Measurements from ENCODE around the gene CISH.

Gene CISH

DNA sequence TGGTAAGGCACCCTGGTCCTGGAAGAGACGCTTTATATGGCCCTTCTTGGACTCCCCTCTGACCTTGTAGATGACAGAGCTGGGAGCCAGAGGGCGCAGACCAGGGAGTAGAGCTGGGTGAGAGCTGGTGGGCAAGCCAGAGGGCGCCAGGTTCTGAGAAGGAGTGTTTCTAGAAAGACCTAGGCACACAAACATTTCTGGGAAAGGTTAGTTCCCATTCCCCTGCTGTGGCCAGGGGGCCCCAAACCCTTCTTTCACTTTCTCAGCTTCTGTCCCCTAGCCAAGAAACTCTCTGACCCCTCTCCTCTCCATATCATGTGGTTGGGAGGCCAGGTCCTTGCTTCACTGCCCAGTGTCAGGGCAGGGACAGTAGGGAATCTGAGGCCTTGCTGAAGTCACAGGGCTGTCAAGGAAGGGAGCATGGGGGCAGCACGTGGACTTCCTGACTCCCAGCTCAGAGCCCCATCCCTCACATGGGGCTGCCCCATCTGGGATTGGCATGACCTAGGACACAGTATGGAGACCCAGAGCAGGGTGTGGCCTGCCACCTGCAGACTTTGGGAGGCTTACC, 38.7 kb downstream of the CISH start:
- no peaks in the 10 kb centered on the region for H3K27me3 Mint-ChIP-seq (ENCODE audit: low read depth)
- peak overlapping the region; percentile 98 for H3K4me3 Mint-ChIP-seq
- no peaks in the 10 kb centered on the region for H3K9me3 Mint-ChIP-seq
- H3K36me3 Mint-ChIP-seq (ENCODE audit: low read depth): peaks cover 52% of the 10 kb centered on the region
- peak overlapping the region; percentile 94 for H3K27ac Mint-ChIP-seq
- H3K4me1 Mint-ChIP-seq (ENCODE audit: low read depth): peaks cover 70% of the 10 kb centered on the region
- DNase-seq (ENCODE audit: low spot score): peak; percentile 65

DNA sequence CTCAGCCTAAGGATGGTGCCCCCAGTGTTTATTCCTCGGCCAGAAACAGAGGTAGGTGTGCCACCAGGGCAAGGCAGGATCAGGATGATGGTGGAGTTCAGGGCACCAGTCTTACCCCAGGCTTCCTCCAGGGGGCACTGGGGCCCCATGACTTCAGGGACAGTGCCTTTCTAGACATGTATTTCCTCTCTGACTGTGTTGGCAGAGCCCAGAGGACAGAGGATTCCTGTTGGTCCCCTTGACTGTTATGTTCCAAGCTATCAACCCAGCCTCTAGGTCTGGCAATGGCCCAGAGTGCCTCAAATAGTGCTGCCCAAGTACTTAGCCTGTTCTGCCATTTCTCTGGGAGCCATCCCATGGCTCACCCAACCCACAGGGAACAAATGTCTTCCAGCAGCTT, 39.4 kb downstream of the CISH start:
- Mint-ChIP-seq H3K27ac (peak overlapping the region; percentile 94), H3K4me1 (ENCODE audit: low read depth) (peaks cover 69% of the 10 kb centered on the region), H3K4me3 (peak overlapping the region; percentile 98), H3K36me3 (ENCODE audit: low read depth) (peaks cover 46% of the 10 kb centered on the region), H3K27me3 (ENCODE audit: low read depth) (no peaks in the 10 kb centered on the region), H3K9me3 (no peaks in the 10 kb centered on the region)
- DNase-seq (ENCODE audit: low spot score): peak; percentile 80

DNA sequence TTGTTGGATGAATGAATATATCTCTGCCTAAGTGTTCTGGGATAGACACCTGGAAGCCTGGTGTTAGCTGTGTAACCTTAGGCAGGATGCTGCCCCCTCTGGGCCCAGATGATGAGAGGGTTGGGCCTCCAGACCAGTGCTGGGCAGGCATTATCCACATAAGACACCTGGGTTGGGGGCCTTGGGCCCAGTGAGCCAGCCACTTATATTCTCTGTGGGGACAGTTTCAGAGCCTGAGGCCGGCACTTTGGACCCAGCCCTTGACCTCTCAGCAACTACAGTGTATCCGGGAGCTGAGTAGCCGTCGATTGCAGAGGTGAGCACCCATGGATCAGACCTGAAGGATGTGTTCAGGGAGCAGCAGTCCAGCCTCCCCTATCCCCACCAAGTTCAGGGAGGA, 40.1 kb downstream of the CISH start:
- Mint-ChIP-seq H3K36me3 (ENCODE audit: low read depth) (peaks cover 41% of the 10 kb centered on the region), H3K4me1 (ENCODE audit: low read depth) (peaks cover 69% of the 10 kb centered on the region), H3K27me3 (ENCODE audit: low read depth) (no peaks in the 10 kb centered on the region), H3K27ac (peak overlapping the region; percentile 95), H3K9me3 (no peaks in the 10 kb centered on the region), H3K4me3 (peak overlapping the region; percentile 98)
- no peak for DNase-seq (ENCODE audit: low spot score)

DNA sequence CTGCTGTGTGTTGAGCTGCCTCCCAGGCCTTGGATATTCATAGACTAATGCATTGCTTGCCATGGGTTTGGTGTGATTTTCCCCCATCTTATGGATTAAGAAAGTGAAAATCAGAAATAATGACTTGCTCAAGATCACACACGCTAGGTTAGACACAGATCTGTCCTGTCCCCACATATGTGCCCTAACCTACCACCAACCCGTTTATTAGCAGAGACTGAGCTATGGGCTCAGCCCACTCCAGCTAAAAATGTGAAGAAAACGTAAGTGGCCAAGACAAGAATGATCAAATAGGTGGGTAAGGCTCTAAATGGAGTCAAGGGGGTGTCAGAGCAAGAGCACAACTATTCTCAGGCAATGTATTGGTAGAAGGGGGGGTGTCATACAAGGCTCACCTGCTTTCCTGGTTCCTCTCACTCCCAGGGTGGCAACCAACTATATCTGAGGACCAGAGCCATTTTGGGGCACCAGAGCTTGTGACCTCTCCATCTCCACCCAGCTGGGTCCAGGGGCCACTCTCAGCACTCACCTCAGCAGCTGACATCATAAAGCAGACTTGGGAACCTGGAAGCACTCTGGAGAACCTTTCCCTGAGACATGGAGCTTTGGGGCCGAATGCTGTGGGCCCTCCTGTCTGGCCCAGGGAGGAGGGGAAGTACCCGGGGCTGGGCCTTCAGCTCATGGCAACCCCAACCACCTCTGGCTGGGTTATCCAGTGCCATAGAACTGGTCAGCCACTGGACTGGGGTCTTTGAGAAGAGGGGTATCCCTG, 40.9 kb downstream of the CISH start:
- peaks cover 35% of the 10 kb centered on the region for H3K36me3 Mint-ChIP-seq (ENCODE audit: low read depth)

DNA sequence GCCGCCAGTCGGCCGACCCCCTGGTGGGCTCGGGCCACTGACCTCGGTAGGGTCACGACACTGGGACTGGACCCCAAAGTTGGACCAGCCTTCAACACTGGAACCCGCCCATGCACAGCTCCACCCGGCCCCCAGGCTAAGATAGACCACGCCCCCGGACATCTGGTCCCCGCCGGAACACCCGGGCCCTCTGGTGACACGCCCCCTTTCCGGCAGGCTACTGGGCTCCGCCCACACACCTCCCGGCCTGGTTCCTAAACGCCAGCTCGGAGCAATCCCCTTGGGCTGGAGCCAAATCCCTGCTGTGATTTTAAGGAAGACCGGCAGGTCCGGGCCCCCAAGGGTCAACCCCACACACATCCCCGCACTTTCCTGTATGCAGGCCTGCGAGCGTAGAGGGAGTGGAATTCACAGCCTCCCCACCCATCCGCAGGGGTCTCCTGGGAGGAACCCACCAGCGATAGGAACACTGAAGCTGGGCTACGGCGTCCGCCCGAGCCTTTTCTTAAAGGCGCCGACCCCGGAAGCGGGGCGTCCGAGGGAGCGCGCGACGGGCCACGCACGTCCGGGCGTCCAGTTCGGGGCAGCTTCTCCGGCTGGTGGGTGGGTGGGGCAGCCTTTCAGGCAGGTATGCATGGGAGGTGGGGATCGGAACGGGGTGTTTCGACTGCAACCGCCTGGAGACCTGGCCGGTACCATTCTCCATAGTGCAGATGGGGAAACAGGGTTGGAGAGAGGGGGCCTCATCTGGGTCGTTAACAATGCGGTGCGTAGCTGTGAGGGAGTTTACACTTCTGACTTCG, 42.4 kb downstream of the CISH start, which contains the start of gene HEMK1:
Gene HEMK1, plus strand, starts transcription at position 576 of the 803 bp plus-strand sequence. CDS start 1,583 bp downstream, outside the sequence.
- Mint-ChIP-seq H3K27ac (peak within 1 kb of the TSS; percentile 95), H3K27me3 (ENCODE audit: low read depth) (no peaks in the 10 kb centered on the region), H3K9me3 (no peaks in the 10 kb centered on the region), H3K4me3 (peak within 1 kb of the TSS; percentile 98), H3K4me1 (ENCODE audit: low read depth) (peaks cover 60% of the 10 kb centered on the region), H3K36me3 (ENCODE audit: low read depth) (peaks cover 38% of the 10 kb centered on the region)
- peak; percentile 95 for DNase-seq (ENCODE audit: low spot score)

More for the DNA sequence above, 40.9 kb downstream of the CISH start:
- Mint-ChIP-seq H3K9me3 (no peaks in the 10 kb centered on the region), H3K4me3 (peak overlapping the region; percentile 98), H3K27ac (peak overlapping the region; percentile 95), H3K27me3 (ENCODE audit: low read depth) (no peaks in the 10 kb centered on the region), H3K4me1 (ENCODE audit: low read depth) (peaks cover 67% of the 10 kb centered on the region)
- no peak for DNase-seq (ENCODE audit: low spot score)

- H3K36me3 Mint-ChIP-seq (ENCODE audit: low read depth): peaks cover 32% of the 10 kb centered on the region
- peaks cover 53% of the 10 kb centered on the region for H3K4me1 Mint-ChIP-seq (ENCODE audit: low read depth)
- H3K9me3 Mint-ChIP-seq: no peaks in the 10 kb centered on the region
- DNase-seq (ENCODE audit: low spot score): peak; percentile 96
- H3K27ac Mint-ChIP-seq: peak within 1 kb of the TSS; percentile 96
- peak within 1 kb of the TSS; percentile 98 for H3K4me3 Mint-ChIP-seq
- no peaks in the 10 kb centered on the region for H3K27me3 Mint-ChIP-seq (ENCODE audit: low read depth)
Measured at GRCh38 chr3:50567386-50568167, 44.0 kb downstream of the CISH start, which contains the start of gene C3orf18. TSS of gene C3orf18 (minus strand) at chr3:50567747. CDS start at chr3:50565699, 2,048 bp downstream.

DNA sequence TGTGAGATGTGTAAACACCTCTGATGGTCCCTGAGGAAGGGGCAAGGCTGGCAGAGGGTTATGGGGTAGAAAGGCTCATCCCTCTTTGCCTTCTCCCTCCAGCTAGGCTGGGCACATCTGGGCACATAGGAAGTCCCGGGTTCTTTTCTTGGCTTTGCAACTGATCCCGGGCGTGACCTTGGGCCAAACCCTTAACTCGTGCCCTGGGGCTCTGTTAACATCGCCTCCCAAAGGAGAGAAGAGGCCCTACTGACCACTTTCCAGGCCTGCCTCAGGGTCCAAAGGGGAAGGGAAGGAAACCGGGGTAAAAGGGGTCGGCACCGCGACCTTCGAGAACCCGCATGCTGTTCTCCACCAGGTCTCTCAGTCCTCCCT, 44.6 kb downstream of the CISH start:
- DNase-seq (ENCODE audit: low spot score): no peak
- H3K36me3 Mint-ChIP-seq (ENCODE audit: low read depth): peaks cover 29% of the 10 kb centered on the region
- H3K27me3 Mint-ChIP-seq (ENCODE audit: low read depth): no peaks in the 10 kb centered on the region
- H3K4me1 Mint-ChIP-seq (ENCODE audit: low read depth): peaks cover 47% of the 10 kb centered on the region
- no peak overlapping the region for H3K27ac Mint-ChIP-seq
- H3K9me3 Mint-ChIP-seq: no peaks in the 10 kb centered on the region
- H3K4me3 Mint-ChIP-seq: peak overlapping the region; percentile 80

GRCh38 chr3:50564321-50564720, 47.3 kb downstream of the CISH start:
- DNase-seq (ENCODE audit: low spot score): no peak
- Mint-ChIP-seq H3K4me3 (peak overlapping the region; percentile 44), H3K27ac (peak overlapping the region; percentile 24), H3K27me3 (ENCODE audit: low read depth) (no peaks in the 10 kb centered on the region), H3K4me1 (ENCODE audit: low read depth) (peaks cover 28% of the 10 kb centered on the region), H3K36me3 (ENCODE audit: low read depth) (peaks cover 13% of the 10 kb centered on the region), H3K9me3 (no peaks in the 10 kb centered on the region)

DNA sequence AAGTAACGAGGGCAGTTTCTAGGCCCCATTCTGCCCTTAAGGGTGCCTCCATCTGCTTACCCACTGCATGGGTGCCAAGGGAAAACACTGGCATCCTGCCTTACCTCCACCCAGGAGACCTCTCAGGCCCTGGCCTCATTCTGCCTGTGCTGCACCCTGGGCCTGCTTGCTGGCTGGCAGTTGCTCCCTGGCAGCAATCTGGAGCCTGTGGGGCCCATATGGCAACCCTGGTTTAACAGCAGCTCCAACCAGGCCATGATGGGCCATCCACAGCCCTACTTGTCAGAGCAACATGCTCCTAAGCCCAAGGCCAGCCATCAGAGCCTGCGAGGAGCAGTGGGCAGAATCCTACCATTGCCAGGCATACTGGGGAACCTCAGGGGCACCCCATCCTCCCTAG, 47.7 kb downstream of the CISH start:
- DNase-seq (ENCODE audit: low spot score): no peak
- Mint-ChIP-seq H3K27me3 (ENCODE audit: low read depth) (no peaks in the 10 kb centered on the region), H3K4me1 (ENCODE audit: low read depth) (peaks cover 28% of the 10 kb centered on the region), H3K4me3 (no peak overlapping the region), H3K27ac (no peak overlapping the region), H3K36me3 (ENCODE audit: low read depth) (peaks cover 15% of the 10 kb centered on the region), H3K9me3 (no peaks in the 10 kb centered on the region)

GRCh38 chr3:50562861-50563260, 48.7 kb downstream of the CISH start:
- peaks cover 17% of the 10 kb centered on the region for H3K36me3 Mint-ChIP-seq (ENCODE audit: low read depth)
- no peak overlapping the region for H3K4me3 Mint-ChIP-seq
- no peak overlapping the region for H3K27ac Mint-ChIP-seq
- no peak for DNase-seq (ENCODE audit: low spot score)
- H3K27me3 Mint-ChIP-seq (ENCODE audit: low read depth): no peaks in the 10 kb centered on the region
- H3K9me3 Mint-ChIP-seq: no peaks in the 10 kb centered on the region
- H3K4me1 Mint-ChIP-seq (ENCODE audit: low read depth): peaks cover 27% of the 10 kb centered on the region

- no peaks in the 10 kb centered on the region for H3K27me3 Mint-ChIP-seq (ENCODE audit: low read depth)
Measured at GRCh38 chr3:50559702-50560101, 51.9 kb downstream of the CISH start.

DNA sequence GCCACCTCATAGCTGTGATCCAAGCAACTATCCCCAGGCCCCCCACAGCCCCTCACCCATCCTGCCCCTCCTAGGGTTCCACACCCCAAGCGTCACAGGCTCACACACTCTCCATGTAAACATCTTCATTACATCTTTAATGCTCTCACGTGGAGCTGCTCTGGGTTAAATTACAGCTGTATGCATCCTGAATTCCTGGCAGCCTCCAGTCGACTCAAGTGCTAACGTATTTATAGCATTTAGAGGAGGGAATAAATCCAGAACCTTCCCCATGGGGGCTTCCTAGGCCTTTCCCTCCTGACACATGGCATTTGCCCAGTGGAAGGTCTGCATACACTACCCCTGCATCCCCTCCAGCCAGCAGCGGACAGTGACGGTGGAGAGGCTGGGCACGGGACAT, 53.7 kb downstream of the CISH start:
- no peak overlapping the region for H3K4me3 Mint-ChIP-seq

More at GRCh38 chr3:50559702-50560101, 51.9 kb downstream of the CISH start:
- H3K9me3 Mint-ChIP-seq: no peaks in the 10 kb centered on the region
- no peak for DNase-seq (ENCODE audit: low spot score)
- peaks cover 21% of the 10 kb centered on the region for H3K4me1 Mint-ChIP-seq (ENCODE audit: low read depth)
- no peak overlapping the region for H3K4me3 Mint-ChIP-seq
- peaks cover 13% of the 10 kb centered on the region for H3K36me3 Mint-ChIP-seq (ENCODE audit: low read depth)
- no peak overlapping the region for H3K27ac Mint-ChIP-seq

DNA sequence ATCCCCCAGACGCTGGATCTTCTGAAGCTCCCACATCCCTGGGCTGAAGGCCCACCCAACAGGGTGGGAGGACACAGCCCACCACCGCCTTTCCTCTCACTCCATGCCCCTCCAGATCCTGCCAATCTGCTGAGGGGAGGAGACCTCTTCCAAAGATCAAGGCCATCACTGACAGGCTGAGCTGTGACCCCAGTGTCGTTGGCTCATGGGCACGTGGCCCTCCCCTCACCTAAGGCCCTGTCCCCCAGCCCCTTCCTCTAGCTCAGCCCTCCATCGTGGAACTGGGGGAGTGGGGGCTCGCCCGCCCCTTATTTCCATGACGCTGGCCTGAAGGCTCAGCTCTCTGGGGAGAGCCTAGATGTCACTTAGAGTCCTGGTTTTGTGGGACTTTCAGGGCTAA, 54.5 kb downstream of the CISH start:
- no peaks in the 10 kb centered on the region for H3K9me3 Mint-ChIP-seq
- no peak overlapping the region for H3K4me3 Mint-ChIP-seq
- H3K36me3 Mint-ChIP-seq (ENCODE audit: low read depth): peaks cover 8% of the 10 kb centered on the region
- no peak for DNase-seq (ENCODE audit: low spot score)
- peaks cover 9% of the 10 kb centered on the region for H3K4me1 Mint-ChIP-seq (ENCODE audit: low read depth)
- no peaks in the 10 kb centered on the region for H3K27me3 Mint-ChIP-seq (ENCODE audit: low read depth)
- no peak overlapping the region for H3K27ac Mint-ChIP-seq

More for the DNA sequence above, 53.7 kb downstream of the CISH start:
- DNase-seq (ENCODE audit: low spot score): no peak
- Mint-ChIP-seq H3K27me3 (ENCODE audit: low read depth) (no peaks in the 10 kb centered on the region), H3K4me1 (ENCODE audit: low read depth) (peaks cover 9% of the 10 kb centered on the region), H3K36me3 (ENCODE audit: low read depth) (peaks cover 8% of the 10 kb centered on the region), H3K27ac (no peak overlapping the region), H3K9me3 (no peaks in the 10 kb centered on the region)
